ENCODE data around the gene NISCH. TPM values are rescaled to one million over a fixed set of nuclear protein-coding genes. Genes with fewer than 3 reads are reported as not detected.

NISCH gene
- total RNA-seq, 6 experiments from 2014 or later = 46.4 to 62.5 (median 55.8) TPM

DNA sequence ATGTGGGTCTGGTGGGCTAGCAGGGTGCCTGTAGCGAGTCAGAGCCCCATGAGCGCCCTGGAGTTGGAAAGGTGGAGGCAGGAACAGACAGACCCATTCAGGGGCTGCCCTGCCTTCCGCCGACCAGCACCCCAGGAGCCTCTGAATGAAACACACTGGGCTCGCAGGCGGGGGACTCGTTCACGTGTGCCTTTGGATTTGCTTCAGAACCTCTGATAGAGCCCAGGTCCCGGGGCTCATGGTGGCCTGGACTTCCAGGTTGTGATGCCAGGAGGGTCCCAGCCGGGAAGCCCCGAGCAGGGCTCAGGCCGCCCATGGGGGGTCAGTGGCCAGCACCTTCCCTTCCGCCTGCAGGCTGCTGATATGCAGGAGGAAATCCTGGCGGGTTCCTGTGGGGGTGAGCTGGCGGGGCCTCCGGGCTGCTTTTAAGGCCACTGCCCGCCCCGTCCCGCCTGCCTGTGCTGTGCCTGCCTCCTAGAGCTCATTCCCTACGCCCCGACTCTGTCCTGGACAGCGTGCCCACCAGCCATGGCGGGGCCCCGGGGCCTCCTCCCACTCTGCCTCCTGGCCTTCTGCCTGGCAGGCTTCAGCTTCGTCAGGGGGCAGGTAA, 39.6 kb downstream of the NISCH start, which contains the start of gene STAB1:
Gene STAB1, plus strand, starts transcription at position 453 of the 610 bp plus-strand sequence. Its CDS starts 76 bp downstream, at position 529.
- peaks cover 2% of the 10 kb centered on the region; the same call in 1 of the 2 replicates for H3K27me3 Mint-ChIP-seq (ENCODE audit: insufficient read depth)
- H3K9me3 Mint-ChIP-seq = no peaks in the 10 kb centered on the region
- H3K4me3 Mint-ChIP-seq = no peak within 1 kb of the TSS
- peak within 1 kb of the TSS; percentile 42; the same call in 1 of the 2 replicates for H3K27ac Mint-ChIP-seq
- TF ChIP-seq, protein P1, sequence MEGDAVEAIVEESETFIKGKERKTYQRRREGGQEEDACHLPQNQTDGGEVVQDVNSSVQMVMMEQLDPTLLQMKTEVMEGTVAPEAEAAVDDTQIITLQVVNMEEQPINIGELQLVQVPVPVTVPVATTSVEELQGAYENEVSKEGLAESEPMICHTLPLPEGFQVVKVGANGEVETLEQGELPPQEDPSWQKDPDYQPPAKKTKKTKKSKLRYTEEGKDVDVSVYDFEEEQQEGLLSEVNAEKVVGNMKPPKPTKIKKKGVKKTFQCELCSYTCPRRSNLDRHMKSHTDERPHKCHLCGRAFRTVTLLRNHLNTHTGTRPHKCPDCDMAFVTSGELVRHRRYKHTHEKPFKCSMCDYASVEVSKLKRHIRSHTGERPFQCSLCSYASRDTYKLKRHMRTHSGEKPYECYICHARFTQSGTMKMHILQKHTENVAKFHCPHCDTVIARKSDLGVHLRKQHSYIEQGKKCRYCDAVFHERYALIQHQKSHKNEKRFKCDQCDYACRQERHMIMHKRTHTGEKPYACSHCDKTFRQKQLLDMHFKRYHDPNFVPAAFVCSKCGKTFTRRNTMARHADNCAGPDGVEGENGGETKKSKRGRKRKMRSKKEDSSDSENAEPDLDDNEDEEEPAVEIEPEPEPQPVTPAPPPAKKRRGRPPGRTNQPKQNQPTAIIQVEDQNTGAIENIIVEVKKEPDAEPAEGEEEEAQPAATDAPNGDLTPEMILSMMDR (IDR thresholded peaks at IDR 0.05) = no peak
- DNase-seq = no peak
- peaks cover 29% of the 10 kb centered on the region for H3K4me1 Mint-ChIP-seq (ENCODE audit: low read depth)
- H3K36me3 Mint-ChIP-seq (ENCODE audit: low read depth) = peaks cover 7% of the 10 kb centered on the region

DNA sequence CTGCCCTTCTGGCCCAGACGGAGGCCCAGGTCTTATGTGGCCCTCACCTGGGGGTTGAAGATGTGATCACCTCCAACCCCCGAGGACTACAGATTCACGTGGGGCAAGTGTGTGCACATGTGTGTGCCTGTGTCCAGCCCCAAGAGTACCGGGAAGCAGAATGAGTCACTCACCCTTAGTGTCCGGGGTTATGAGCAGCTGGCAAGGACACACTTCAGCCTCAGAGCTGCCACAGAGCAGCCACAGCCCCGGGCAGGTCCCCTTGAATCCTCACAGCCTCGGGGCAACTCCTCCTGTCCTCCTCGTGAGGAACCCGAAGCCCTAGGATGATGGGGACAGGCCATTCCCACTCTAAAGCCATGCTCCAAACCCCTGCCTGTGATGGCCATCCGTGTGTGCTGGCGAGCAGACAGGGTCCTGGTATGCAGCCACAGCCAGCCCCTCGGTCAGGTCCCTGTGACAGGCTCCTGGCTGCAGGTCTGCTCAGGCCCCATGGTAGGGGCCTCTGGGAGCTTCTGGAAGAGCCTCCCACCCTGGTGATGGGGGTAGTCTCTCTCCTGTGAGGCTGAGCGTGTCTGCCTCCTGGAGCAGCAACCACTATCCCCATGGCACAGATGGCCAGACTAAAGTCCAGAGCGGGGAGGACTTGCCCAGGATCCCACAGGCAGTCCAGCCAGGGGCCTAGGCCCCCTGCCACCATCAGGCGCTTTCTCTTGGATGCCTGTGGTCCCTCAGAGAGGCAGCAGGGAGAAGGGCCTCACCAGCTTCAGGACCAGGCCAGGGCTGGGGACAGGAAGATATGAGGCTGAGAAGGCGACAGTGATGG, 40.6 kb downstream of the NISCH start:
- Mint-ChIP-seq H3K27ac (peak overlapping the region; percentile 42; the same call in 1 of the 2 replicates), H3K9me3 (no peaks in the 10 kb centered on the region), H3K27me3 (ENCODE audit: insufficient read depth) (peaks cover 2% of the 10 kb centered on the region; the same call in 1 of the 2 replicates), H3K4me3 (no peak overlapping the region), H3K4me1 (ENCODE audit: low read depth) (peaks cover 19% of the 10 kb centered on the region), H3K36me3 (ENCODE audit: low read depth) (peaks cover 7% of the 10 kb centered on the region)
- TF ChIP-seq, protein P1 (IDR thresholded peaks at IDR 0.05) = no peak
- peak; percentile 49 for DNase-seq

DNA sequence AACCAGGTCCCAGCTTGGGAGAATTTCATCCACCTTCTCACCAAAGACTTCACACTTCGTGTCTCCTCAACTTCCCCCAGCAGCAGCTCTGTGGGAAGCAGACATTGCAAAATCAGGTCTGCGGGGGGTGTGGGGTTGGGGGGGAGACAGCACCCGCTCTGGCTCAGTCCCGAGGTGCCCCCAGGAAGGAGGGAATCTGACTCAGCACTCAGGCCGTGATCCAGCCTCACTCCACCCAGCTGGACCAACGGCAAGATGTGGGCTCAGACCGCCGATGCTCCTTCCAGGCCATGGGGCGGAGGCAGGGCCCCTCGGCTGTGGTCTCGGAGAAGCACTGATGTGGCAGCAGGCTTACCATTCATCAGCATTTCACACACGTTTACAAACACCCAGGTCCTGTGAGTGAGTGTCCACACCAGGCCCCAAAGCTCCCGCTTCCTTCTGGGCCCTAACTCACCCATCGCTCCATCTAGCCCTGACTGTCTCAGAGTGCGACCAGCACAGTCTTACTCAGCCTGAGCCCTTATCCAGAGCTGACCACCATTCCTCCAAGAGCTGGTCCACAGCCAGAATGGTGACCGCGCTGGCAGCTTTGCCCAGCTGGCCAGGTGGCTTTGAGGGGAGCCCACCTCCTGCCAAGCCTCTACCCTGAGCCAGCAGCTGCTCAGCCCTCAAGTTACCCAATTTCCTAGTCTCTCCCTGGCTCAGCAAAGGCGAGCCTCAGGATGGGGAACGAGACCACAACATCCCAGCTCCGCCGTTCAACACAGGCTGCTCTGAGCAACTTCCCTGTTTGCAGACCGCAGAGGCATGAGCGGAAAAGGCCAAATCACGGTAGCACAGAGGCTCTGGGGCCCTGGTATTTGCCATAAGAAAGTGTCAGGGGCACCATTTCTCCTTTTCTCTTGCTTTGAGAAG, 43.0 kb downstream of the NISCH start:
- DNase-seq = no peak
- TF ChIP-seq, protein P1 (IDR thresholded peaks at IDR 0.05) = no peak
- Mint-ChIP-seq H3K27me3 (ENCODE audit: insufficient read depth) (peaks cover 2% of the 10 kb centered on the region; the same call in 1 of the 2 replicates), H3K4me1 (ENCODE audit: low read depth) (peaks cover 15% of the 10 kb centered on the region), H3K27ac (peak overlapping the region; percentile 42; the same call in 1 of the 2 replicates), H3K9me3 (no peaks in the 10 kb centered on the region), H3K4me3 (no peak overlapping the region), H3K36me3 (ENCODE audit: low read depth) (no peaks in the 10 kb centered on the region)

DNA sequence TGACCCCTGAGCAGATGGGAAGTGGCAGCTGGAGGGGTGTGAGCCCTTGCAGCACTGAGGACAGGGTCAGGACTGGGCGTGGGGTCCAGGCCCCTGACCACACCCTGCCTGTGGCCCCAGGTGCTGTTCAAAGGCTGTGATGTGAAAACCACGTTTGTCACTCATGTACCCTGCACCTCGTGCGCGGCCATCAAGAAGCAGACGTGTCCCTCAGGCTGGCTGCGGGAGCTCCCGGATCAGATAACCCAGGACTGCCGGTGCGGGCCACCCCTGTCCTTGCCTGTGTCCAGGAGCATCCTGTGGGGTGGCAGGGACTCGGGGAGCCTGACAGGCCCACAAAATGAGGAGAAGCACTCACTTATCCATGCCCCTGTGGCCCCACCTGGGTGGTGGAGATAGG, 45.6 kb downstream of the NISCH start:
- TF ChIP-seq, protein P1 (IDR thresholded peaks at IDR 0.05) = no peak
- Mint-ChIP-seq H3K4me1 (ENCODE audit: low read depth) (peaks cover 10% of the 10 kb centered on the region), H3K36me3 (ENCODE audit: low read depth) (no peaks in the 10 kb centered on the region), H3K27me3 (ENCODE audit: insufficient read depth) (peaks cover 5% of the 10 kb centered on the region; the same call in 1 of the 2 replicates), H3K4me3 (no peak overlapping the region), H3K9me3 (no peaks in the 10 kb centered on the region), H3K27ac (no peak overlapping the region)
- no peak for DNase-seq

DNA sequence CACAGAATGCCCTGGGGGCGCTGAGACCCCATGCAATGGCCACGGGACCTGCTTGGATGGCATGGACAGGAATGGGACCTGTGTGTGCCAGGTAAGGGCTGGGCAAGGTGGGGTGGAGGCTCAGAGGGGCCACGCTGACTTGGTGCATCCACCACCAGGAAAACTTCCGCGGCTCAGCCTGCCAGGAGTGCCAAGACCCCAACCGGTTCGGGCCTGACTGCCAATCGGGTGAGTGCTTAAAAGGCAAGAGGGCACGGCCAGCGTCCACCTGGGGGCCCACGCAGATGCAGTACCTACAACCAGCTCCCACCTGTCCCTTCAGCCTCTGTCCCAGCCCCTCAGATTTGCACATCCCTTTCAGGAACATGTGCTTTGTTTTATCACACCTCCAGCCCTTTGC, 46.6 kb downstream of the NISCH start:
- peaks cover 10% of the 10 kb centered on the region for H3K4me1 Mint-ChIP-seq (ENCODE audit: low read depth)
- no peak overlapping the region for H3K4me3 Mint-ChIP-seq
- no peak for DNase-seq
- TF ChIP-seq, protein P1 (IDR thresholded peaks at IDR 0.05) = no peak
- H3K27ac Mint-ChIP-seq = no peak overlapping the region
- no peaks in the 10 kb centered on the region for H3K36me3 Mint-ChIP-seq (ENCODE audit: low read depth)
- no peaks in the 10 kb centered on the region for H3K9me3 Mint-ChIP-seq
- H3K27me3 Mint-ChIP-seq (ENCODE audit: insufficient read depth) = peaks cover 6% of the 10 kb centered on the region; the same call in 1 of the 2 replicates
